T-cell (primary cell): ENCODE data around the gene CSNK1A1. TPM values are rescaled to one million over a fixed set of nuclear protein-coding genes. Genes with fewer than 3 reads are reported as not detected.
A peak's percentile ranks its signal among the peaks of the same experiment; 100 is the strongest.

ENCODE experiments used
- ATAC-seq, 4 experiments: fragments of 200-7000 bp in 3 of 4; fragments of 150-1000 bp in 1 of 4; cut with Tn5 transposase; replicated peaks in 1 of 4; 1 replicate in 3 of 4; 2 replicates in 1 of 4; pipeline ENCODE4 v1.10.0; 2021; ENCODE audit warnings: moderate library complexity in 3 of 4, mild to moderate bottlenecking in 2 of 4, moderate number of reproducible peaks in 1 of 4
- CTCF ChIA-PET, 2 donors: fragments of 300-600 bp; sonication (Branson Sonifier 250); formaldehyde crosslinking; loops; one replicate each; lab custom pipeline; 2022; ENCODE audit warnings: antibody characterized with exemption in 2 of 2; lab: Charles Lee
- POLR2A ChIA-PET, 2 donors: fragments of 300-600 bp; sonication (Branson Sonifier 250); formaldehyde crosslinking; loops; one replicate each; lab custom pipeline; 2022; ENCODE audit warnings: antibody characterized with exemption in 2 of 2; lab: Charles Lee
- DNase-seq, 35 experiments: peaks; one replicate each; pipeline versions ENCODE4 v3.0.0 to v3.0.0-alpha.2; 2013 to 2023
- H3K27ac ChIP-seq: one replicate; pipeline ENCODE4 v1.5.1; 2013; ENCODE audit warnings: low read length
- H3K27me3 ChIP-seq, 2 experiments: replicated peaks in 1 of 2; 1 replicate in 1 of 2; 2 replicates in 1 of 2; pipeline versions ENCODE4 v1.6.1 to v1.7.0; 2013; ENCODE audit warnings: low read length in 1 of 2, mixed read lengths in 1 of 2; ENCODE audit not compliant: control insufficient read depth in 2 of 2, insufficient read depth in 2 of 2; ENCODE audit errors: extremely low read depth in 1 of 2
- H3K36me3 ChIP-seq, 2 donors: 1 replicate in 1 of 2; 2 replicates in 1 of 2; pipeline versions ENCODE4 v1.6.1 to v1.7.0; 2013; ENCODE audit warnings: low read length in 1 of 2; ENCODE audit not compliant: control insufficient read depth in 2 of 2, insufficient read depth in 1 of 2; ENCODE audit errors: extremely low read depth in 1 of 2
- H3K4me1 ChIP-seq, 2 experiments: 1 replicate in 1 of 2; 2 replicates in 1 of 2; pipeline versions ENCODE4 v1.6.1 to v1.7.0; 2013; ENCODE audit warnings: low read length in 2 of 2, mixed read lengths in 1 of 2; ENCODE audit not compliant: insufficient read depth in 2 of 2, control insufficient read depth in 1 of 2; ENCODE audit errors: extremely low read depth in 1 of 2
- H3K4me3 ChIP-seq, 2 donors: 1 replicate in 1 of 2; 2 replicates in 1 of 2; pipeline versions ENCODE4 v1.5.1 to v1.7.0; 2013; ENCODE audit warnings: mild to moderate bottlenecking in 2 of 2, low read length in 1 of 2, moderate library complexity in 1 of 2; ENCODE audit not compliant: control insufficient read depth in 1 of 2; ENCODE audit errors: extremely low read depth in 1 of 2
- H3K9me3 ChIP-seq: 2 replicates; pipeline ENCODE4 v1.7.0; 2013
- H3K27ac Mint-ChIP-seq, 2 donors: one replicate each; pipeline ENCODE4 v1.8.0; 2020 to 2021; ENCODE audit warnings: mild to moderate bottlenecking in 2 of 2, mixed read lengths in 2 of 2
- H3K27me3 Mint-ChIP-seq, 2 donors: one replicate each; pipeline ENCODE4 v1.8.0; 2021 to 2022; ENCODE audit warnings: mixed read lengths in 2 of 2
- H3K36me3 Mint-ChIP-seq: one replicate; pipeline ENCODE4 v1.8.0; 2021; ENCODE audit warnings: mixed read lengths
- H3K4me1 Mint-ChIP-seq, 3 donors: one replicate each; pipeline ENCODE4 v1.8.0; 2020 to 2022; ENCODE audit warnings: mixed read lengths in 3 of 3, mild to moderate bottlenecking in 1 of 3
- H3K4me3 Mint-ChIP-seq, 3 donors: one replicate each; pipeline ENCODE4 v1.8.0; 2020 to 2022; ENCODE audit warnings: mild to moderate bottlenecking in 3 of 3, mixed read lengths in 3 of 3, moderate library complexity in 3 of 3
- H3K9me3 Mint-ChIP-seq, 3 donors: one replicate each; pipeline ENCODE4 v1.8.0; 2020 to 2022; ENCODE audit warnings: mixed read lengths in 3 of 3
- WGBS: methylation state at CpG from one replicate; pipeline ENCODE4 v1.1.5; 2013; ENCODE audit warnings: missing lambda C conversion rate; ENCODE audit not compliant: insufficient coverage; 5-methylcytosine and 5-hydroxymethylcytosine counted together
- total RNA-seq, 35 experiments: library from RNA in 6 of 35; stranded (reverse) in 6 of 35; fragments of 120-200 nt in 1 of 35; gene quantifications; one replicate each; pipeline versions ENCODE4 v1.2.1 to v1.2.4 and lab custom pipeline; 2013 to 2026

CSNK1A1 gene
- total RNA-seq, 5 donors from 2014 or later (not counting 1 experiment from before 2014, with no cell fraction given), result 161 to 193 (median 178) TPM

DNA sequence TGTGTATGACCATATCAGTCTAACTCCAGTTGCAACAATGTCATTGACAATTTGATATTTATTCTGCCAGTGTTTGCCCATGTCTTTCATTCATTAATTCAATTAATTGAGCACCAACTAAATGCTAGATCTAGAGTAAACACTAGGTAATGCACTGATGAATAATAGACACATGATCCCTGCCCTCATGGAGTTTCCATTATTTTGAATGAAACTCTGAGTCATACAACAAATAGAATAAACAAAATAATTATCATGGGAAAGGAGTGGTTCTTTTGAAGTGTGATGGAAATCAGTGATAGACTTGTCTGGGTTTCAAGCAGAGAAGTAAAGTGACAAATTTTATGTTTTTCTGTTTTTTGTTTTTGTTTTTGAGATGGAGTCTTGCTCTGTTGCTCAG, 34.7 kb upstream of the CSNK1A1 start:
- CTCF ChIA-PET, result no interaction called here
- DNase-seq, result no peak
- H3K9me3 ChIP-seq, result no peaks in the 10 kb centered on the region
- Mint-ChIP-seq H3K4me3 (no peak overlapping the region), H3K27me3 (peaks cover 0 to 5% of the 10 kb centered on the region in 2 donors), H3K27ac (no peak overlapping the region), H3K9me3 (no peaks in the 10 kb centered on the region), H3K4me1 (peaks cover under 1 to 7% (median 5%) of the 10 kb centered on the region in 3 donors), H3K36me3 (no peaks in the 10 kb centered on the region)
- H3K27ac ChIP-seq, result no peak overlapping the region
- no peaks in the 10 kb centered on the region for H3K36me3 ChIP-seq
- peaks cover 4 to 7% of the 10 kb centered on the region in 2 experiments for H3K4me1 ChIP-seq
- H3K27me3 ChIP-seq, result peaks cover 0 to 7% of the 10 kb centered on the region in 2 experiments
- no peak overlapping the region for H3K4me3 ChIP-seq
- no peak for ATAC-seq
- POLR2A ChIA-PET, result no interaction called here

DNA sequence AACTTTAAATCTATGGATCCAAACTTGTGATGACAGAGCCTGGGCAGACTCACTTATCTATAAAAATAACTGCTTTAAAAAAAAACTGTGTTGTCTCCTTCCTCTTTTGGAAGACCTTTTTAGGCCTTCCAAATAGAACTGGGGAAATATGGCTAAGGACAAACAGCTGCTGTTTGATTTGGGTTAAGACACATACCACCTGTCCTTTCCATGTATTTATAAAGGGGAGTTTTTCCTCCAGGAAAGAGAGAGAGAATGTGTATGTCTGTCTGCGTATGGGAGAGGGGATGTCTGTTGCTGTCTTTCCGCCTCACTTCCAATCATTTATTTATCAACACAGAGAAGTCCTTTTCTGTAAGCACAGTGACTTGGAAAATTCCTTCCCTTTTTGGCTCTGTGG, 32.9 kb upstream of the CSNK1A1 start:
- ATAC-seq (no peak), DNase-seq (no peak)
- Histone ChIP-seq H3K27me3 (peaks cover 0 to 9% of the 10 kb centered on the region in 2 experiments), H3K4me3 (no peak overlapping the region), H3K36me3 (no peaks in the 10 kb centered on the region), H3K4me1 (peaks cover 4 to 10% of the 10 kb centered on the region in 2 experiments), H3K9me3 (no peaks in the 10 kb centered on the region), H3K27ac (no peak overlapping the region)
- Mint-ChIP-seq H3K4me3 (no peak overlapping the region), H3K36me3 (no peaks in the 10 kb centered on the region), H3K9me3 (no peaks in the 10 kb centered on the region), H3K27ac (no peak overlapping the region), H3K27me3 (peaks cover 0 to 14% of the 10 kb centered on the region in 2 donors), H3K4me1 (peaks cover 5 to 12% (median 11%) of the 10 kb centered on the region in 3 donors)
- WGBS, result no CpG with 5 or more reads among the region's 2 CpGs
- ChIA-PET CTCF (no interaction called here), POLR2A (no interaction called here)

DNA sequence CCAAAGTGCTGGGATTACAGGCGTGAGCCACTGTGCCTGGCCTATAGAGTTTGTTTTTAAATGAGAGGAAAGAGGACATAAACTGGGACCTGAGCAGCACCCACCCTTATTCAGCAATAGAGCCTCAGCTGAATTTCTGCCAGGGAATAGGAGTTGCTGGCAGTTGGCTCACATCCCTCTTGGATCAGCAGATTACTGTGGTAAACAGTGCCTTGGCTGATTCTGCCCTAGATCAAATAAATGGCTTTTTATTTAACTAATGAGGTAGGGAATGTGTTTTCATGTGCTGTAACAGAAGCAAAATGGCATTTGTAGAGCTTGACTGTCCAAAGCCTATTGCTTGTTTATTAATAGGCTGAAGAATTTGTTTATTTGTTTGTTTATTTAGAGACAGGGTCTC, 32.2 kb upstream of the CSNK1A1 start:
- Histone ChIP-seq H3K27ac (no peak overlapping the region), H3K36me3 (no peaks in the 10 kb centered on the region), H3K27me3 (peaks cover 0 to 9% of the 10 kb centered on the region in 2 experiments), H3K4me1 (peaks cover 4 to 10% of the 10 kb centered on the region in 2 experiments), H3K4me3 (no peak overlapping the region), H3K9me3 (no peaks in the 10 kb centered on the region)
- Mint-ChIP-seq H3K9me3 (no peaks in the 10 kb centered on the region), H3K4me3 (no peak overlapping the region), H3K27ac (no peak overlapping the region), H3K36me3 (no peaks in the 10 kb centered on the region), H3K27me3 (peaks cover 0 to 14% of the 10 kb centered on the region in 2 donors), H3K4me1 (peaks cover 5 to 12% (median 11%) of the 10 kb centered on the region in 3 donors)
- no CpG with 5 or more reads among the region's 1 CpG for WGBS
- DNase-seq (no peak), ATAC-seq (no peak)
- CTCF ChIA-PET, result no interaction called here
- POLR2A ChIA-PET, result no interaction called here

DNA sequence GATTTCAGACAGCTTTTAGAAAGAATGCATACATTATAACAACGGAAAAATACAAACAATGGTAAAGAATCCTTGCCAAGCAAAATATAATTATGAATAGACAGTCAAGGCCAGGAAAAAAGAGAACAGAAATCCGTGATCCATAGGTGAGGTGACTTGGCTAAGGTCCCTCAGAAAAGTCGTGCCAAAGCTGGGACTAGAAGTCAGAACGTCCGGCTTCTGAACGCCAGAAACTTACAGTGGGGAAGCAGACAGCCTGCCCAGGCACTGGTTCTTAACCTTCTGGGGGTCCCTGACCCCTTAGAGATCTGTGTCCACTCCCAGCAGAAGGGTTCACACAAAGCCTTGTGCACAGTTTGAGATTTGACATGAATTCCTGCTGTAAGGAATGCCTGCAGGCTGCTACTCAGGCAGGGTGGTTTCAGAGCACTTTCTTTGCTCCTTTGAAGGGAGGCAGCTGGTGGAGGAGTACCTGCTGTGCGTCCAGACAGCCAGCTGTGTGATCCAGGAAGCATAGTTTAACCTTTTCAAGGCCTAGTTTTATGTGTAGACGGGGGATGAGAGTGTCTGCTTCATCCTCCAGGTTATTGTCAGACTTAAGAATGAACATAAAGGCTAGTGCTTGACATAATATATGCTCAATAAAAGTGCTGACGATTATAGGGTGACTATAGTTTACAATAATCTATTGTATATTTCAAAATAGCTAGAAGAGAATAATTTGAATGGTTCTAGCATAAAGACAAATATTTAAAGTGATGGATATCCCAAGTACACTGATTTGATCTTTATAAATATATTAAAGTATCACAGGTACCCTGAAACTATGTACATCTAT, 30.9 kb upstream of the CSNK1A1 start:
- Mint-ChIP-seq H3K27ac (no peak overlapping the region), H3K4me1 (peaks cover 5 to 12% (median 11%) of the 10 kb centered on the region in 3 donors), H3K4me3 (peak overlapping the region; percentile 60 to 83 (median 74)), H3K27me3 (peaks cover 0 to 14% of the 10 kb centered on the region in 2 donors), H3K36me3 (no peaks in the 10 kb centered on the region), H3K9me3 (no peaks in the 10 kb centered on the region)
- Histone ChIP-seq H3K27ac (no peak overlapping the region), H3K4me1 (peaks cover 4 to 10% of the 10 kb centered on the region in 2 experiments), H3K36me3 (no peaks in the 10 kb centered on the region), H3K27me3 (peaks cover 0 to 9% of the 10 kb centered on the region in 2 experiments), H3K4me3 (peak overlapping the region in 1 of 2 donors; percentile 64), H3K9me3 (no peaks in the 10 kb centered on the region)
- ChIA-PET POLR2A (interaction anchor here in 1 of 2 donors (0.6 kb wide), 1 partner anchor 32 kb away, joined by 4 read pairs; no protein-coding TSS in a partner anchor), CTCF (no interaction called here)
- no peak for ATAC-seq
- WGBS, result 93% methylated on average over 6 of the region's 9 CpGs
- no peak for DNase-seq

DNA sequence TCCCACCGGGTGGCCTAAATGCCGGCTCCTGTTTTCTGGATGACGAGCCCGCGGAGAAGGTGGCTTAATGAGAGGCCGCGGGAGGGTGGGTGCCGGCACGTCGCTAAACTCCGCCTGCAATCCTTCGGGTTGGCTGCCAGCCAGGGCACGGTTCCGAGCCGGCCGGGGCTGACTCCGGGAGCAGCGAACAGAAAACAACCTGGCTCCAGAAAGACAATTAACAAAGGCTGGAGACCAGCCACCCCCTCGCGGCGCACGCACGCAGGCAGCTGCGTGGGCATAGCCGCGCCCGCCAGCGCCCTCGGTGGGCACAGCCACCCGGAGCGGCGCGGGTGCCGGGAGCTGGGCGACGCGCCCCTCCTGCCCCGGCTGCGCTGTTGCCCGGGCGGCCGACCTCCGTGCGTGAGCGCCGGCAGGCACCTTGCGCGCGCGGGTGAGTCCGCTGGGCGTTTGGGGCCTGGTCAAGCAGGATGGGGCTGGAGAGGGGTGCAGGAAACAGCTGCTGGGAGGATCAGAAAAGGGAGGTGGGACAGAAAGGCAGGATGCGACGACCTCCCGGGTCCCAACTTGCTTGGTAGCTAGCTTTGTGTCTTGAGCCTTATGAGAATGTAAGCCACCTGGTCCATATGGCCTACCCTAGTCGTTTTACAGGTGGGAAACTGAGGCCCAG, 30.1 kb upstream of the CSNK1A1 start, which contains the start of gene ARHGEF37:
TSS of gene ARHGEF37 (plus strand) at position 307 of the 670 bp plus-strand sequence. CDS start 16,272 bp downstream, outside the sequence.
- Histone ChIP-seq H3K36me3 (no peaks in the 10 kb centered on the region), H3K4me3 (peak within 1 kb of the TSS; percentile 53 to 64), H3K27me3 (peaks cover 0 to 9% of the 10 kb centered on the region in 2 experiments), H3K9me3 (no peaks in the 10 kb centered on the region), H3K27ac (no peak within 1 kb of the TSS), H3K4me1 (peaks cover 4 to 15% of the 10 kb centered on the region in 2 experiments)
- Mint-ChIP-seq H3K9me3 (no peaks in the 10 kb centered on the region), H3K4me1 (peaks cover 5 to 17% (median 16%) of the 10 kb centered on the region in 3 donors), H3K27me3 (peaks cover 0 to 14% of the 10 kb centered on the region in 2 donors), H3K4me3 (peak within 1 kb of the TSS; percentile 73 to 83 (median 74)), H3K36me3 (no peaks in the 10 kb centered on the region), H3K27ac (peak within 1 kb of the TSS in 1 of 2 donors; percentile 48)
- peak; percentile 83 to 93 (median 88) for ATAC-seq
- WGBS, result 3% methylated on average over 56 of the region's 56 CpGs
- peak in 32 of 35 experiments; percentile 3 to 54 (median 27) for DNase-seq
- ChIA-PET CTCF (interaction anchor here in 1 of 2 donors (1.4 kb wide), 1 partner anchor 15 kb away, joined by 3 read pairs; no protein-coding TSS in a partner anchor), POLR2A (no interaction called here)

DNA sequence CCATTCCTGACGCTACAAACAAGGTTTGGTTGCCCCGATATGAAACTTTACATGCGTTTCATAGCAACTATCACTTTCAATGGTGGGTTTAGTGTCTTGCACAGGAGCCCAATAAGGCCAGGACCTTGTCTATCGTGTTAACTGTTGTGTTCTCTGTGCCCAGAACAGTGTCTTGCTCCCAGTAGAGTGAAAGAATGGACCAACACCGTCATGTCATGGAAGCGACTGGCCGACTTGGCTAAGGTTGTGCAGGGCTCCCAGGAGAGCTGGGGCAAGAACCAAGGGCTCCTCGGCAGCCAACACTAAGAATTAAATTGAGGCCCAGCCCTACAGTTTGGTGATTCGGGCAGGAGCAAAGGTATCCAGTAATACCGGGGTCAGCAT, 29.6 kb upstream of the CSNK1A1 start:
- peaks cover 5 to 22% (median 21%) of the 10 kb centered on the region in 3 donors for H3K4me1 Mint-ChIP-seq
- WGBS, result 60% methylated on average over 10 of the region's 10 CpGs
- Histone ChIP-seq H3K27ac (no peak overlapping the region), H3K27me3 (peaks cover 0 to 9% of the 10 kb centered on the region in 2 experiments), H3K36me3 (no peaks in the 10 kb centered on the region), H3K9me3 (no peaks in the 10 kb centered on the region), H3K4me3 (peak overlapping the region; percentile 53 to 64), H3K4me1 (peaks cover 7 to 19% of the 10 kb centered on the region in 2 experiments)
- DNase-seq (no peak), ATAC-seq (peak; percentile 6 to 28 (median 24))
- ChIA-PET CTCF (interaction anchor here in 1 of 2 donors (0.6 to 1.4 kb wide), 2 partner anchors 15 to 1661 kb away, joined by 3 read pairs; no protein-coding TSS in a partner anchor), POLR2A (no interaction called here)
- no peak overlapping the region for H3K27ac Mint-ChIP-seq
- peak overlapping the region; percentile 73 to 83 (median 73) for H3K4me3 Mint-ChIP-seq
- H3K27me3 Mint-ChIP-seq, result peaks cover 0 to 14% of the 10 kb centered on the region in 2 donors
- no peaks in the 10 kb centered on the region for H3K36me3 Mint-ChIP-seq
- no peaks in the 10 kb centered on the region for H3K9me3 Mint-ChIP-seq
